Hepatocyte (in vitro differentiated cells): ENCODE data around the gene ZBTB7C. TPM values are rescaled to one million over a fixed set of nuclear protein-coding genes. Genes with fewer than 3 reads are reported as not detected.

Experiments
- DNase-seq: peaks from one replicate; pipeline ENCODE4 v3.0.0-alpha.2; 2016; ENCODE audit warnings: low spot score
- H2AFZ ChIP-seq: fragments of 200-600 bp; sonication (generic); 2 replicates; pipeline ENCODE4 v1.6.0; 2016; ENCODE audit warnings: antibody characterized with exemption, mild to moderate bottlenecking
- H3K27ac ChIP-seq: fragments of 200-600 bp; sonication (generic); 2 replicates; pipeline ENCODE4 v1.5.1; 2016; ENCODE audit warnings: mild to moderate bottlenecking
- H3K27me3 ChIP-seq: fragments of 200-600 bp; sonication (generic); 2 replicates; pipeline ENCODE4 v1.6.1; 2016
- H3K36me3 ChIP-seq: fragments of 200-600 bp; sonication (generic); replicated peaks from 2 replicates; pipeline ENCODE4 v1.5.1; 2016; ENCODE audit warnings: low read depth; ENCODE audit not compliant: insufficient read depth
- H3K4me1 ChIP-seq: fragments of 200-600 bp; sonication (generic); 2 replicates; pipeline ENCODE4 v1.5.1; 2016; ENCODE audit warnings: mild to moderate bottlenecking, moderate library complexity; ENCODE audit not compliant: insufficient read depth
- H3K4me2 ChIP-seq: fragments of 200-600 bp; sonication (generic); 2 replicates; pipeline ENCODE4 v1.6.0; 2016
- H3K4me3 ChIP-seq: fragments of 200-600 bp; sonication (generic); 2 replicates; pipeline ENCODE4 v1.5.1; 2016; ENCODE audit warnings: mild to moderate bottlenecking
- H3K79me2 ChIP-seq: fragments of 200-600 bp; sonication (generic); 2 replicates; pipeline ENCODE4 v1.6.0; 2017; ENCODE audit warnings: mild to moderate bottlenecking
- H3K9me2 ChIP-seq: fragments of 200-600 bp; sonication (generic); replicated peaks from 2 replicates; pipeline ENCODE4 v1.6.0; 2017; ENCODE audit warnings: mild to moderate bottlenecking; ENCODE audit not compliant: insufficient read depth
- H3K9me3 ChIP-seq: fragments of 200-600 bp; sonication (generic); 2 replicates; pipeline ENCODE4 v1.5.1; 2016; ENCODE audit warnings: low read depth, mild to moderate bottlenecking
- H4K20me1 ChIP-seq: fragments of 200-600 bp; sonication (generic); 2 replicates; pipeline ENCODE4 v1.6.0; 2016; ENCODE audit warnings: mild to moderate bottlenecking; ENCODE audit not compliant: insufficient read depth, poor library complexity, severe bottlenecking
- EZH2 ChIP-seq: fragments of 200-600 bp; sonication (generic); IDR thresholded peaks from 2 replicates; pipeline ENCODE4 v1.6.1; 2016; ENCODE audit warnings: antibody characterized with exemption, mild to moderate bottlenecking, borderline replicate concordance
- EZH2phosphoT487 ChIP-seq: fragments of 200-600 bp; sonication (generic); IDR thresholded peaks from one replicate; pipeline ENCODE4 v1.6.1; 2018; ENCODE audit warnings: antibody characterized with exemption, mild to moderate bottlenecking, low read depth, moderate library complexity; ENCODE audit not compliant: unreplicated experiment, severe bottlenecking
- WGBS: methylation state at CpG from one replicate; pipeline ENCODE4 v1.1.6; 2016; ENCODE audit warnings: low lambda C conversion rate; ENCODE audit errors: missing lambda C conversion rate; 5-methylcytosine and 5-hydroxymethylcytosine counted together
- polyA plus RNA-seq: library from polyadenylated mRNA; unstranded; fragments of >200 nt; fragmentation: Nextera tagmentation; extraction: Ambion mirVana; gene quantifications from 2 replicates; pipeline ENCODE4 v1.2.1, GENCODE V29; 2016
- total RNA-seq: library from RNA; depleted of rRNA; stranded (reverse); fragments of >200 nt; gene quantifications from 2 replicates; pipeline ENCODE4 v1.2.3, GENCODE V29; 2014
- TF ChIP-seq, protein P1 (sequence below): fragments of 200-600 bp; sonication (generic); IDR thresholded peaks from 2 replicates; pipeline ENCODE4 v1.5.1; 2016; ENCODE audit warnings: antibody characterized with exemption, mild to moderate bottlenecking; ENCODE audit not compliant: poor library complexity

Gene ZBTB7C
- total and polyA plus RNA-seq, 2 experiments from 2014 or later, result 0.70 to 1.0 TPM

DNA sequence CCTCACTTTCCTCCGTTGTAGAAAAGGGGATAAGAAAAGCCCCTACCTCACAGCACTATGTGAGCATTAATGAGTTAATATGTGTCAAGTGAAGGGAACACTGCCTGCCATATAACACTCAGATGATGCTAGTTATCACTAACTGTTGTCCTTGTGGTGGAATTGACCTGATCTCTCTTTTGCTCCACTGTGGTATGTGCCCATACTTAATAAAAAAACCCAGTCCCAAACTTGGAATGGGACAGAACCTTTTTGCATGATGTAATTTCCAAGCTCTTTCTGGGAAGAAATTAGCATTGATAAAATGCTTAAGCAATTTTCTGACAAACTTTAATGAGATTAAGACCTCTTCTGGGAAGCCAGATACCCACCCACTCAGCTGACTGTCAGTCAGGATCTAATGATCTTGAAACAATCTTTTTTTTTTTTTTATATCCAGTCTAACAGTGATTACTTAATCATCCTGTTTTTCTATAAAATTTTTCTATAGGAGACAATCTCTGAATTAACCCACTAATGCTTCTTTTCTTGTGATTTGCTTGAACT, 158.7 kb downstream of the ZBTB7C start:
- no peak for DNase-seq
- H3K27me3 ChIP-seq, result peaks cover 3% of the 10 kb centered on the region
- no peak overlapping the region for H3K27ac ChIP-seq
- no peaks in the 10 kb centered on the region for H3K9me2 ChIP-seq
- no peaks in the 10 kb centered on the region for H3K4me1 ChIP-seq
- H3K9me3 ChIP-seq, result no peaks in the 10 kb centered on the region
- no peaks in the 10 kb centered on the region for H3K79me2 ChIP-seq
- no peak overlapping the region for H2AFZ ChIP-seq
- 68% methylated on average over 1 of the region's 1 CpG for WGBS
- no peak overlapping the region for H3K4me3 ChIP-seq
- TF ChIP-seq EZH2, result no peak
- no peak overlapping the region for H3K4me2 ChIP-seq
- H3K36me3 ChIP-seq, result no peaks in the 10 kb centered on the region
- no peaks in the 10 kb centered on the region for H4K20me1 ChIP-seq

DNA sequence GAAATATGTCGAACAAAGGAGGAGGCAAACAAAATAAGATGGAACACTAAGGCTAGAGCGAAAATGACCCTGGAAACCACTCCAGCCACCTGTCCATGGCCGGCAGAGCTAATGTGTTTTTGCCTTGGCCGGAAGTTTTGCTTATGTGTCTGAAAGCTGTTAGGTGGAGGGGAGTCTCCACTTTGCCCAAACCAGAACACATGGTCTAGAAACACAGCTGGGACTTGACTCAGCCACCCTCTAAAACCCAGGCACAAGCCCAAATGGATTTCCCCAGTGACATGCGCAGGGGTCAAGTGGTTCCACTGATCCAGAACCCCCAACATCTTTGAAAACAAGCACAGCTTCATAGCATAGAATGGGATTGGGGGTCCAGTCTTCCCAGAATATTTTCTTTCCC, 159.3 kb downstream of the ZBTB7C start:
- DNase-seq, result no peak
- Histone ChIP-seq H2AFZ (no peak overlapping the region), H3K9me3 (no peaks in the 10 kb centered on the region), H3K27ac (no peak overlapping the region), H3K4me3 (no peak overlapping the region), H3K27me3 (peaks cover 3% of the 10 kb centered on the region), H3K4me1 (no peaks in the 10 kb centered on the region), H4K20me1 (no peaks in the 10 kb centered on the region), H3K36me3 (no peaks in the 10 kb centered on the region), H3K9me2 (no peaks in the 10 kb centered on the region), H3K4me2 (no peak overlapping the region), H3K79me2 (no peaks in the 10 kb centered on the region)
- 90% methylated on average over 5 of the region's 5 CpGs for WGBS
- no peak for TF ChIP-seq EZH2
- TF ChIP-seq, protein P1, sequence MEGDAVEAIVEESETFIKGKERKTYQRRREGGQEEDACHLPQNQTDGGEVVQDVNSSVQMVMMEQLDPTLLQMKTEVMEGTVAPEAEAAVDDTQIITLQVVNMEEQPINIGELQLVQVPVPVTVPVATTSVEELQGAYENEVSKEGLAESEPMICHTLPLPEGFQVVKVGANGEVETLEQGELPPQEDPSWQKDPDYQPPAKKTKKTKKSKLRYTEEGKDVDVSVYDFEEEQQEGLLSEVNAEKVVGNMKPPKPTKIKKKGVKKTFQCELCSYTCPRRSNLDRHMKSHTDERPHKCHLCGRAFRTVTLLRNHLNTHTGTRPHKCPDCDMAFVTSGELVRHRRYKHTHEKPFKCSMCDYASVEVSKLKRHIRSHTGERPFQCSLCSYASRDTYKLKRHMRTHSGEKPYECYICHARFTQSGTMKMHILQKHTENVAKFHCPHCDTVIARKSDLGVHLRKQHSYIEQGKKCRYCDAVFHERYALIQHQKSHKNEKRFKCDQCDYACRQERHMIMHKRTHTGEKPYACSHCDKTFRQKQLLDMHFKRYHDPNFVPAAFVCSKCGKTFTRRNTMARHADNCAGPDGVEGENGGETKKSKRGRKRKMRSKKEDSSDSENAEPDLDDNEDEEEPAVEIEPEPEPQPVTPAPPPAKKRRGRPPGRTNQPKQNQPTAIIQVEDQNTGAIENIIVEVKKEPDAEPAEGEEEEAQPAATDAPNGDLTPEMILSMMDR, result no peak
- no peak for TF ChIP-seq EZH2phosphoT487

DNA sequence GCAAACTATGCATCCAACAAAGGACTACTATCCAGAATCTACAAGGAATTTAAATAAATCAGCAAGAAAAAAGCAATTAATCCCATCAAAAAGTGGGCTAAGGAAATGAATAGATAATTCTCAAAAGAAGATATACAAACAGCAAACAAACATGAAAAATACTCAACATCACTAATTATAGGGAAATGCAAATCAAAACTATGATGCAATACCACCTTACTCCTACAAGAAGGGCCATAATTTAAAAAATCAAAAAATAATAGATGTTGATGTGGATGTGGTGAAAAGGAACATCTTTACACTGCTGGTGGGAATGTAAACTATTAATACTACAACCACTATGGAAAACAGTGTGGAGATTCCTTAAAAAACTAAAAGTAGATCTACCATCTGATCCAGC, 164.7 kb downstream of the ZBTB7C start:
- Histone ChIP-seq H3K4me3 (no peak overlapping the region), H3K79me2 (no peaks in the 10 kb centered on the region), H3K27me3 (no peaks in the 10 kb centered on the region), H3K4me2 (no peak overlapping the region), H2AFZ (no peak overlapping the region), H3K27ac (no peak overlapping the region), H3K9me2 (no peaks in the 10 kb centered on the region), H3K9me3 (no peaks in the 10 kb centered on the region), H4K20me1 (no peaks in the 10 kb centered on the region), H3K4me1 (no peaks in the 10 kb centered on the region), H3K36me3 (no peaks in the 10 kb centered on the region)
- TF ChIP-seq EZH2, result no peak
- TF ChIP-seq, protein P1, result no peak
- no peak for DNase-seq

DNA sequence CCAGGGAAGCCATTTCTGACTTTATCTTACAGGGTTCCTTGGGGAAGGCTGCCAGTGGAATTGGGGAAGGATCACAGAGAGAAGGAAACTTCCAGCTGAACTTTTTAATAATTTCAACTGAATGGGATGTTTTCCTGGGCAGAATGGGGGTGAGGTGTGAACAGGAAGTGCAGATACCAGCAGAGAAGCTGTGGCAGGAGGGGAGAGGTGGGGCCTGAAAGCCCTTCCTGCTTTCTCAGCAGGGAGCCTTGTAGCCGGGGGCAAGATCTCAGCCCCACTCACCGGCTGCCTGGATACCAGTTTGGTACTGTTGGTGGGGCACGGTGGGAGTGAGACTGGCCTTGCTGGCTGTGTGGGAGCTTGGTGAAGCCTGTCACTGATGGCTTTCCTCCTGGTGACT, 170.5 kb downstream of the ZBTB7C start:
- WGBS, result 50% methylated on average over 3 of the region's 3 CpGs
- H3K4me2 ChIP-seq, result no peak overlapping the region

More for the DNA sequence above, 170.5 kb downstream of the ZBTB7C start:
- no peak for DNase-seq
- no peak overlapping the region for H3K27ac ChIP-seq
- H3K36me3 ChIP-seq, result no peaks in the 10 kb centered on the region
- H3K4me3 ChIP-seq, result no peak overlapping the region
- no peaks in the 10 kb centered on the region for H3K27me3 ChIP-seq
- no peaks in the 10 kb centered on the region for H3K9me3 ChIP-seq
- TF ChIP-seq, protein P1, result no peak
- TF ChIP-seq EZH2phosphoT487 (no peak), EZH2 (no peak)
- no peaks in the 10 kb centered on the region for H3K9me2 ChIP-seq
- H3K4me1 ChIP-seq, result no peaks in the 10 kb centered on the region
- no peaks in the 10 kb centered on the region for H4K20me1 ChIP-seq
- H2AFZ ChIP-seq, result no peak overlapping the region
- H3K79me2 ChIP-seq, result no peaks in the 10 kb centered on the region
